Mesodermal cell (in vitro differentiated cells): ENCODE data around the gene TTC1.

ENCODE experiments used
- H3K27ac ChIP-seq: 2 replicates; pipeline ENCODE4 v1.7.0; 2013; ENCODE audit warnings: mild to moderate bottlenecking, low read depth, low read length, moderate library complexity; ENCODE audit not compliant: severe bottlenecking
- H3K36me3 ChIP-seq: 2 replicates; pipeline ENCODE4 v1.7.1; 2013; ENCODE audit warnings: mild to moderate bottlenecking, low read length, moderate library complexity; ENCODE audit not compliant: control insufficient read depth, insufficient read depth
- H3K4me1 ChIP-seq: one replicate; pipeline ENCODE4 v1.7.1; 2013; ENCODE audit warnings: mild to moderate bottlenecking, low read length; ENCODE audit not compliant: insufficient read depth, control insufficient read depth, poor library complexity, severe bottlenecking
- H3K4me3 ChIP-seq: 2 replicates; pipeline ENCODE4 v1.7.0; 2013; ENCODE audit warnings: low read length, control low read depth, mild to moderate bottlenecking; ENCODE audit not compliant: insufficient read depth, poor library complexity, severe bottlenecking; ENCODE audit errors: extremely low read depth
- H3K9me3 ChIP-seq: 2 replicates; pipeline ENCODE4 v1.7.1; 2013; ENCODE audit warnings: mild to moderate bottlenecking, low read length, moderate library complexity; ENCODE audit not compliant: control insufficient read depth
- WGBS, 2 experiments: methylation state at CpG; one replicate each; pipeline ENCODE4 v1.1.5; 2013; ENCODE audit warnings: missing lambda C conversion rate in 2 of 2; ENCODE audit not compliant: insufficient coverage in 2 of 2; 5-methylcytosine and 5-hydroxymethylcytosine counted together

The TTC1 gene

GRCh38 chr5:160042671-160043070 is 33.7 kb downstream of the TTC1 start:
- Histone ChIP-seq H3K27ac (no peak overlapping the region), H3K4me1 (no peaks in the 10 kb centered on the region), H3K4me3 (no peak overlapping the region), H3K9me3 (no peaks in the 10 kb centered on the region), H3K36me3 (peaks cover 58% of the 10 kb centered on the region)
- 60% methylated on average over 3 of the region's 3 CpGs; no CpG with 5 or more reads in 1 of the 2 experiments for WGBS, 2 experiments

- peaks cover 50% of the 10 kb centered on the region for H3K36me3 ChIP-seq
- 25 to 56% methylated on average over 1 of the region's 1 CpG for WGBS, 2 experiments
- no peak overlapping the region for H3K27ac ChIP-seq
- no peak overlapping the region for H3K4me3 ChIP-seq
- H3K4me1 ChIP-seq, result no peaks in the 10 kb centered on the region
- H3K9me3 ChIP-seq, result no peaks in the 10 kb centered on the region
These were observed 35.5 kb downstream of the TTC1 start for GRCh38 chr5:160044391-160044804.

- Histone ChIP-seq H3K36me3 (peaks cover 51% of the 10 kb centered on the region), H3K4me3 (no peak overlapping the region), H3K4me1 (no peaks in the 10 kb centered on the region), H3K9me3 (no peaks in the 10 kb centered on the region), H3K27ac (no peak overlapping the region)
- WGBS, 2 experiments, result 67% methylated on average over 1 of the region's 3 CpGs; no CpG with 5 or more reads in 1 of the 2 experiments
These were observed 36.0 kb downstream of the TTC1 start for GRCh38 chr5:160044967-160045366.

- WGBS, 2 experiments, result 96% methylated on average over 3 of the region's 3 CpGs
- Histone ChIP-seq H3K9me3 (no peaks in the 10 kb centered on the region), H3K4me3 (no peak overlapping the region), H3K36me3 (peaks cover 55% of the 10 kb centered on the region), H3K4me1 (no peaks in the 10 kb centered on the region), H3K27ac (no peak overlapping the region)
These were observed 38.5 kb downstream of the TTC1 start for GRCh38 chr5:160047423-160047822.

GRCh38 chr5:160048131-160048530 is 39.2 kb downstream of the TTC1 start:
- H3K9me3 ChIP-seq, result no peaks in the 10 kb centered on the region
- H3K4me3 ChIP-seq, result no peak overlapping the region
- H3K36me3 ChIP-seq, result peaks cover 56% of the 10 kb centered on the region
- WGBS, 2 experiments, result 98 to 100% methylated on average over 7 to 8 of the region's 9 CpGs
- no peak overlapping the region for H3K27ac ChIP-seq
- H3K4me1 ChIP-seq, result no peaks in the 10 kb centered on the region

- peaks cover 59% of the 10 kb centered on the region for H3K36me3 ChIP-seq
- H3K4me1 ChIP-seq, result peaks cover under 1% of the 10 kb centered on the region
- WGBS, 2 experiments, result 100% methylated on average over 2 of the region's 3 CpGs; no CpG with 5 or more reads in 1 of the 2 experiments
- no peak overlapping the region for H3K27ac ChIP-seq
- no peaks in the 10 kb centered on the region for H3K9me3 ChIP-seq
- no peak overlapping the region for H3K4me3 ChIP-seq
These were observed 40.2 kb downstream of the TTC1 start for GRCh38 chr5:160049099-160049498.

- H3K4me1 ChIP-seq, result peaks cover 7% of the 10 kb centered on the region
- peaks cover 91% of the 10 kb centered on the region for H3K36me3 ChIP-seq
- no peak overlapping the region for H3K4me3 ChIP-seq
- H3K9me3 ChIP-seq, result no peaks in the 10 kb centered on the region
- no peak overlapping the region for H3K27ac ChIP-seq
- WGBS, 2 experiments, result 100% methylated on average over 1 of the region's 1 CpG
These were observed 45.1 kb downstream of the TTC1 start for GRCh38 chr5:160054047-160054446.

GRCh38 chr5:160054831-160055230 is 45.9 kb downstream of the TTC1 start:
- H3K27ac ChIP-seq, result no peak overlapping the region
- WGBS, 2 experiments, result 86 to 100% methylated on average over 1 of the region's 2 CpGs
- H3K9me3 ChIP-seq, result no peaks in the 10 kb centered on the region
- peaks cover 94% of the 10 kb centered on the region for H3K36me3 ChIP-seq
- H3K4me1 ChIP-seq, result peaks cover 7% of the 10 kb centered on the region
- no peak overlapping the region for H3K4me3 ChIP-seq

GRCh38 chr5:160057256-160057655 is 48.3 kb downstream of the TTC1 start:
- WGBS, 2 experiments, result 100% methylated on average over 2 of the region's 4 CpGs; no CpG with 5 or more reads in 1 of the 2 experiments
- H3K36me3 ChIP-seq, result peaks cover 89% of the 10 kb centered on the region
- H3K4me1 ChIP-seq, result peaks cover 7% of the 10 kb centered on the region
- no peak overlapping the region for H3K4me3 ChIP-seq
- H3K27ac ChIP-seq, result no peak overlapping the region
- H3K9me3 ChIP-seq, result no peaks in the 10 kb centered on the region

- H3K27ac ChIP-seq, result no peak overlapping the region
- peaks cover 80% of the 10 kb centered on the region for H3K36me3 ChIP-seq
- 92 to 96% methylated on average over 2 to 4 of the region's 4 CpGs for WGBS, 2 experiments
- H3K4me1 ChIP-seq, result no peaks in the 10 kb centered on the region
- H3K9me3 ChIP-seq, result no peaks in the 10 kb centered on the region
- H3K4me3 ChIP-seq, result no peak overlapping the region
These were observed 51.1 kb downstream of the TTC1 start for GRCh38 chr5:160060001-160060400.

- Histone ChIP-seq H3K9me3 (no peaks in the 10 kb centered on the region), H3K36me3 (peaks cover 79% of the 10 kb centered on the region), H3K4me3 (no peak overlapping the region), H3K27ac (no peak overlapping the region), H3K4me1 (no peaks in the 10 kb centered on the region)
- whole genome bisulfite sequencing, 2 experiments, result 75 to 100% methylated on average over 1 to 2 of the region's 3 CpGs
These were observed 52.8 kb downstream of the TTC1 start for GRCh38 chr5:160061770-160062169.
